Spleen (tissue), 7 donors: ENCODE results near the gene ESYT2.

Experiments
- CTCF ChIP-seq, 11 experiments: fragments of 200-600 bp in 7 of 11; fragments of 450-650 bp in 4 of 11; sonication (generic) in 4 of 11; IDR thresholded peaks in 8 of 11; conservative IDR thresholded peaks in 3 of 11; 1 replicate in 7 of 11; 2 replicates in 4 of 11; pipeline versions ENCODE4 v1.4.0 to v1.8.0; 2016 to 2021; ENCODE audit warnings: antibody characterized with exemption in 11 of 11, inconsistent platforms in 4 of 11, mild to moderate bottlenecking in 1 of 11
- POLR2A ChIP-seq, 3 donors: fragments of 450-650 bp; IDR thresholded peaks; one replicate each; pipeline ENCODE4 v1.5.1; 2017; ENCODE audit warnings: antibody characterized with exemption in 3 of 3, mild to moderate bottlenecking in 1 of 3
- POLR2AphosphoS5 ChIP-seq, 3 donors: sonication (generic); formaldehyde crosslinking; IDR thresholded peaks; one replicate each; pipeline ENCODE4 v1.5.1; 2017; ENCODE audit warnings: antibody characterized with exemption in 3 of 3
- donor health status: DM: no; HTN: no; CAD: no; lungs with moderate emphysema.
- donor health status: DM: no; HTN: no; CAD: no.
- donor health status: DM: no; HTN: no; CAD: no.

- TF ChIP-seq CTCF (IDR thresholded peaks at IDR 0.05 in 8 of 11, conservative IDR thresholded peaks at IDR 0.05 in 3 of 11): peak; percentile 48 to 88 (median 68)
- TF ChIP-seq POLR2AphosphoS5 (IDR thresholded peaks at IDR 0.05): peak in 1 of 3 donors; percentile 78
- TF ChIP-seq POLR2A (IDR thresholded peaks at IDR 0.05): no peak
Measured at GRCh38 chr7:158695726-158696452, 133.4 kb downstream of the ESYT2 start.
